Inflammatory macrophage treated with lipopolysaccharide for 1 hour (primary cell): Measurements from ENCODE around the gene ZC3H7A.

Experiments used
- DNase-seq, 2 donors: peaks; one replicate each; pipeline ENCODE4 v3.0.0-alpha.2; 2020 to 2022

The ZC3H7A gene

DNA sequence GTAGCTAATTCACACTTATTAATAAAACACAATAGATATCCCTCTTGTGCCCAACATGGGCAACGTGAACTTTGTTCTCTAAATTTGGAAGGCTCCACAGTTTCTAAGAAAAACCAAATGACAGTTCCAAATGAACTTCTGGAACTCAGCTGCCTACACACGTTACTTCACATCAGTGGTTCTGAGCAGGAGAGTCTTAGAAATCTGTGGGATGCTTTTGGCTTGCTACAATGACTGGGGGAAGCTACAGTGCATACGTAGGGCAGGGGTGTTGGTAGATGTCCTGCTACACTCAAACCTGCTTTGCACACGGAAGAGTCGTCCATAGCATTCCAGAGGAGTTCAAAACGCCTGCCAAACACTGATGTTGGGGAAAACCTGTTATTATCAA is 62.4 kb downstream of the ZC3H7A start:
- peak; percentile 32 to 65 for DNase-seq

DNA sequence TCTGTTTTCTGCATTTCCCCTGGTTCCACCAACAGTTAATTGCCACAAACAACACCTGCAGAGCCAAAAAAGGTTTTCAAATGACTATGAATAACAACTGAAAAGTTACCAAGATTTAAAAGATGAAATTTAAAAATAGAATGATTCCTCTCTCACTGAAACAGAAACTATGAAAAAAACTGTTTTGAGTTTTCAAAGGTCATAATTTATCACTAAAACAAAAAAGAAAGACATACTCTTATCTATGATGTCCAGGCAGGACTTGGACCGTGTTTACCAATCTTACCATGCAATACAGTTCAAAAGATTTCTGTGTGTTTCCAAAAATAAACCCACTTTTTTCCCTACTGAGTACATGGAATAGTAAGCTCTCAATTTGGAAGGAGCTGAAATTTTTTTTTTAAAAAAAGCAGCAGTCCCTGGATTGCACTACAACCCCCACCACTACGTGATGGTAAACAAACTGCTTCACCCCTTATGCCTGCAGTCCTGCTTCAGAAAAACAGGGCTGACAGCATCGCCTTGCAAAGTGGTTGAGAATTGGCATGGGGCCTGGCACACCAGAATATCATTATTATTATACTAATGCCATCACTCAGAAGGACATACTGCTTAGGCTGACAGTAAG is 62.9 kb downstream of the ZC3H7A start:
- DNase-seq = no peak

DNA sequence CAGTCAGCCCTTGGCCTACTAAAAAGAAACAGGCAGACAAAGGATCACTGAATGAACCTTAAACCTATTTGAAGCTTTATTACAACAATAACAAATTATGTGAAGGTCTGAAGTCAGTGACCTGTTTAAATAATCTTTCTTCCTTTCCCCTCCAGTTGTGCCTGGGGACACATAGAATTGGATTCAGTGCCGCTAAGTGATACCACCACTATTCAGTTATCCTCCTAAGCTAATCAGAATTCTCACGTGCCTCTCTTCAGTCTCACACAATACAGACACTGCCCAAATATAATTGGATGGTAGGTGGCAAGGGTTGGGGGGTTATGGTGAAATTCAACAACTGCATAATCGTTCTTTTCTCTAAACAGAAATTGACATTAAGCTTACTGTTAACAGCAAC is 65.8 kb downstream of the ZC3H7A start:
- no peak for DNase-seq

DNA sequence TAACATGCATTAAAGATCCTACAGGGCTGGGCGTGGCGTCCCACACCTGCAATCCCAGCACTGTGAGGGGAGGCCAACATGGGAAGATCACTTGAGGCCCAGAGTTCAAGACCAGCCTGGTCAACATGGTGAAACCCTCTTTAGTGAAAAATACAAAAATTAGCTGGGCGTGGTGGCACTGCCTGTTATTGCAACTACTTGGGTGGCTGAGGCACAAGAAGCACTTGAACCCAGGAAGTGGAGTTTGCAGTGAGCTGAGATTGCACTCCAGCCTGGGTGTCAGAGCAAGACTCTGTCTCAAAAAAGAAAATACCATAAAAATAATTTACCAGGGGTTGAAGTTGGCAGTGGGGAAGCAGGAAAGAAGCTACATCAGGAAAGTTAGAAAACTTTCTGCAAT is 67.3 kb downstream of the ZC3H7A start:
- no peak for DNase-seq

DNA sequence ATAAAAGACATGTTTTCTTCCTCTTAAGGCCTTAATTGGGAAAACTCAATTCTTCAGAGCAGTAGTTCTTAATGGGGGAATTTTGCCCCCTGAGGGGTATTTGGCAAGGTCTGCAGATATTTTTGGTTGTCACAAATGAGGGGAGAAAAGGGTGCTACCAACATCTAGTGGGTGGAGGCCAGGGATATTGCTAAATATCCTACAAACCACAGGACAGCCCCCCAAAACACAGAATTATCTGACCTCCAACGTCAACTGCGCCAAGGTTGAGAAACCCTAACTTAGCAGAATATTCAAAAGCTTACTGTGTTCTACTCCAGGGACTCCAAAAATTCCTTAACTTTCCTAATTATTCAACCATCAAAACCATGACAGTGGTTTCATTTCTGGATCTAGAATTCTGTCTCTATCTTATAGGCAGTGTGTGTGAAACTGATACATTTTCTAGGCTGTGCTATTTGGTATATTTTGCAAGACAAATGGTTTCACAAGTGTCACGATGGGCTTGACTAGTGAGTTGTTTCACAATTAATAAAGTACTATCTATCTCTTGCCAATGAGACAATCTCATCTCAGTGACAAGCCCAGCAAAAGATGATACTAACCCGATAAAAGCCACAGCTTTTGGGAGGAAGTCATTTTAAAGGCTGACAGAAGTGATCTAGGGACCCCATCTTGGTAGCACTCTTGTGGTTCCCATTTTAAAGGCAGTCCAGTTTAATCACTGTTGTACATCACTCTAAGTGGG is 69.1 kb downstream of the ZC3H7A start:
- peak; percentile 90 to 92 for DNase-seq

DNA sequence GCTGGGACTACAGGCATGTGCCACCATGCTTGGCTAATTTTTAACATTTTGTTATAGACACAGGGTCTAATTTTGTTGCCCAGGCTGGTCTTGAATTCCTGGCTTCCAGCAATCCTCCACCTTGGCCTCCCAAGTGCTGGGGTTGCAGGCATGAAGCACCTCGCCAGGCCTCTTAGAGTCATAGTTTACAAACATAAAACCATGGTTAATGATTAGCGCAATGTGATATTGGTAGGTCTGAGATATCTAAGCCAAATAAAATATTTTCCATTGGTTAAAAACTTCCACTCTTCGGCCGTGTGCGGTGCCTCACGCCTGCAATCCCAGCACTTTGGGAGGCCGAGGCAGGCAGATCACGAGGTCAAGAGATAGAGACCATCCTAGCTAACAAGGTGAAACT is 71.0 kb downstream of the ZC3H7A start:
- no peak for DNase-seq

DNA sequence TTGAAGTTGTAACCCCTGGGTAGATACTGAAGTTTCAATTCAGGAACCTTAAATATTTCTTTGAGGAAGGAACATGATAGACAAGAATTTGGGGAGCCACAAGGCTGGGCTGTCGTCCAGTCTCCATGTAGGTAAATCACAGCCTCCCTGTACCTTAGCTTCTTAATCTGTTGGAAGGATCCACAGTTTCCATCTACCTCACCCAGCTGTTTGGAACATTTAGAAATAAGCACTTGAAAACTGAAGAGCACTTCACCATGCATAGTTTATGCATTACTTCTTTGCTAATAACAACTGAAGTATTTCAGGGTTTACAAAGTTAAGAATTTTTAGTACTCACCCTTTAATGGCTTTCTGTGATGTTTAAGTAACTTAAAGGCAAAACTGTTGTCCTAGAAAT is 71.6 kb downstream of the ZC3H7A start:
- no peak for DNase-seq

DNA sequence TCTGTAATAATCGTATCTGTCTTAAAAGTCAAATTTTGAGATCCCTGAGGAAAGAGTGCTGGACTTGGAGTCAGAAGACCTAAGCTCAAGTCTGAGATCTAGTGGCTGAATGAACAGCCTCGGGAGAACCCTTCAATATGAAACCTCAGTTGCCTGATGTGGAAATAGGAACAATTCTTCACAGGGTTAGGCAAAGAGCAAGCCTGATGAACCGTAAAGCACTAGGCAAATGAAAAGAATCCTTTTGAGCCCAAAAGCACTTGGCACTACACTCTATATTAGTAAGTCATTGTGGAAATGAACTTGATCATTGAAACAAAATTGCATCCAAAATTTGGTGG is 74.6 kb downstream of the ZC3H7A start:
- DNase-seq = no peak

DNA sequence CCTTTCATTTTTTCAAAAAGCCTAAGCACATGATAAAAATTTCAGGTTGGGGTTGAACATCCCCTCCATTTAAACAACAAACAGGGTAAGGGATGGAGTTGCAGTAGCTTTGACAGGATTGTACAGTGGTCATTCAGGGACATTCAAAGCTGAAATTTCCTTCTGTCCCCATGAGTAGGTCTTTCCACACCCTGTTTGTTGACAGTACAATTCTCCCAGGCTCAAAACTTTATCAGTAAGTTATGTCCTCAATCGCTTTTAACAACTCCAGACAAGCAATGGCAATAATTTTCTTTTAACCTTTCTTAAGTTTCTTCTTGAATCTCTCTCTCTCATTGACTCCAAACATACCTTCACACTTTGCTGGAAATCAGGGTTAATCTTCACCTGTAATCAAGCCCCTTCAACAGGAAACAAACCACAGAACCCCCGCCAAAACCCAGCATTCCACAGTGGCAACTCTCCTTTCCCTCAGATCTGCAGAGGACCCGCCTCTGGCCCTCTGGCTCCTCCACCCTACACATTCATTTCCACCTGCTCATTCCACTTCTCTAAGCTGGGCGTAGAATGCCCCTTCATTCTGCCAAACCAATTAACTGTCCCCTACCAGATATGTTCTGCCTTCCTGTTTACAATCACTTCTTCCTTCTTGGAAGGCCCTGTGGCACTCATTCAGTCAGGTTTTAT is 75.1 kb downstream of the ZC3H7A start:
- DNase-seq = no peak

DNA sequence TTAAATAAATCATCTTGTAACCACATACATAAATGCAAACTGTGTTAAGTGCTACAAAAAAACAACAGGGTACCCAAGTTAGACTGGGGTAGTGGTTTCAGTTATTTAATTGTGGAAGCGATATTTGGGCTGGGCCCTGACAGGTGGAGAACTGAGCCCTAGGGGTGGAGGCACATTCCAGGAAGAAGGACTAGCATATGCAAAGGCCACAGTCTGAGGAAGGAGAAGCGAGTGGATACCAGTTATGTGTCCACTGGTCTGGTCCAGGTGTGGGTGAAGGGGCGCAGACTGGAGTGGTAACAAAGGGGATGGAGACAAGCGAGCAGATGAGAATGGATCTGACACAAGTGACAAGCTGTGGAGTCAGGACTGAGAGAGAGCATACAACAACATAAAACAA is 77.3 kb downstream of the ZC3H7A start:
- DNase-seq = no peak

DNA sequence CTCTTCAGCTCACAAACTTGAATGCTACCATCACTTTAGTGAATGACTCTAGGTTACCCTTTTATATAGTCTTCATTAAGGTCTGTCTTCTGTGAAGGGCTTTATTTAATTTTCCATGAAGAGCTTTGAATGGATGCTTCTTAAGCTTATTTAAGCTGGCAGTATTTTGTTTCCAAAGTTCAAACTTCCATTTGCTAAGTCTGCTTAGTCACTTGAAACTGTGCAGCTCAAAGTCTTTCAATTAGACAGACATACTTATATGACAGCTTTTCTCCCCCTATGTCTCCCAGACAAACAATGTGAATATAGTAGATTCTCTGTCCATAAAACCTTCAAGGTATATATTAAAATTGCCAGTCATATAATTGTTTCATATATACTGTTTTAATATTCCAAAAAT is 77.9 kb downstream of the ZC3H7A start:
- no peak for DNase-seq

DNA sequence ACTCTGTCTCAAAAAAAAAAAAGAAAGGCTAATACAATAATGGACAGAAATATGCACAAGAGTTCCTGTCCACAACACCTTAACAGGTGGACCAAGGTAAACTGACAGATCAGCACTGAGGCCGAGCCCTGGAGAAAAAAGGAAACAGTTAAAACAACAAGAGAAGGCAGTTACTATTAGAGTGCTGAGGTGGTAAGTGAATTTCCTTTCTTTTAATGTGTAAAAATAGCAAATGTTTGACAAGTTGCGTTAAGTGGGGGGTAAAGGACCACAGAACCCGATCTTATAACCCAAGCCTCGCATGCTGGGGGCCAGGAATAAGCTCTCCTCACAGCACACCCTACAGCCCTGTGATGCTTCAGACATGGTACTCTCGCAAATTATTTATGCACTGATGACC is 79.2 kb downstream of the ZC3H7A start:
- DNase-seq = no peak

DNA sequence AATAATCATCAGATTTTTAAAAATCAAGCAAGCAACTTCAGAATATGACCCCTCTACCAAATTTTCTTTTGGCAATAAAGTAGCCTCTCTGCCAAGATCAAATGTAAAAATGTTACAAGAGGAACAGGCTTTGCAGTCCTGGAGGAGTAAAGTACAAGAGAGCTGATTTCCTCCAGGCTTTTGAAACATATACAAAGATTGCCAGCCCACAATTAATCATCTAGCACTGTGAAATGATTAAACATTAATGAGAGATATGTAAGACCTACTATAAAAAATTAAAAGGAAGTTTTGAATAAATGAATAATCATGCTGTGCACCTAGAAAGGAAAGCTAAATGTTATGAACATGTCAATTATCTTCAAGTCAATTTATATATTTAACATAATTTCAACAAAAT is 80.7 kb downstream of the ZC3H7A start:
- DNase-seq = no peak

DNA sequence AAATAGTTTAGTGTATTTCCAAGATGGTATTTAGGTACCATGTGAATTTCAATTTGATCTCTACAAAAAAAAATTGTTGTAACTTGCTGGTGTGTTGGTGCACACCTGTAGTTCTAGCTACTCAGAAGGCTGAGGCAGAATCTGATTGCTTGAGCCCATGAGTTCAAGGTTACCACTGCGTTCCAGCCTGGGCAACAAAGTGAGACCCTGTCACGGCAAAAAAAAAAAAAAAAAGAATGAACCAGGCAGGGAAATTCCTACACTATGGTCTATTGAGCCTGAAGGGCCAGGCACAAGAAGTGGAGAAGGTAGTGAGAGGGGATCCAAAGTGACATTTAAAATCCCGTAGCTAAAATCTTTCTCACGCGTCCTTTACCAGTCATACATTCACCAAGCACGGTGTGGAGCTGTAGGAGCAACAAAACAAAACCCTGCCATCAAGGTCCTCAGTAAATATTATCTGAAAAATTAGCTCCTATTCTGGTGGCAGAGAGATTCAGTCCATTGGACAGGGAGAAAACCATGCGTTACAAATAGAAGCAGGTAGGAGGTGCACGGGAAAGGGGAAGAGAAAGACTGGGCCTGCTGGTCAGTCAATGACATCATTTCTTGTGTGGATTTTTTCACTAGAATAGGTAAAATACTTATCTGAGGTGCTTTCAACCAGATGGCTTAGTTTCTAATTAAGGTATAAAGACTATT is 81.7 kb downstream of the ZC3H7A start:
- DNase-seq = no peak

DNA sequence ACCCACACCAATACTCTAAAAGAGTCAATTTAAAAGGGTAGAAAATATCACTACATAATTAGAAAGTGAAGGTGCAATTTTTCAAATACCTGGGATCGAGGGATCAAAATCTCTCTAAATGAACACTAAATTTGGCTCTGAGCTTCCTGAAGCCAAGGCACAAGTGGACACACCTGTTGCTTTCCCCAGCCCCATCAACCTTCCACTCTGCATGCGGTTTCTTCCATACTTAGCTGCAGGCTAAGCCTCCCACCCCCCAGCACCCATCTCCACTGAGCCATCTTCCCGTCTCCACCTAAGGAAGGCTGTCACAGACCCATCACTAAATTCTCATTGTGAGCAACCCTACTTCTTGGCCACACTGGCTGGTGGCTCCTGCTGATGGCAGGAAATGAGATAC is 84.9 kb downstream of the ZC3H7A start:
- no peak for DNase-seq

DNA sequence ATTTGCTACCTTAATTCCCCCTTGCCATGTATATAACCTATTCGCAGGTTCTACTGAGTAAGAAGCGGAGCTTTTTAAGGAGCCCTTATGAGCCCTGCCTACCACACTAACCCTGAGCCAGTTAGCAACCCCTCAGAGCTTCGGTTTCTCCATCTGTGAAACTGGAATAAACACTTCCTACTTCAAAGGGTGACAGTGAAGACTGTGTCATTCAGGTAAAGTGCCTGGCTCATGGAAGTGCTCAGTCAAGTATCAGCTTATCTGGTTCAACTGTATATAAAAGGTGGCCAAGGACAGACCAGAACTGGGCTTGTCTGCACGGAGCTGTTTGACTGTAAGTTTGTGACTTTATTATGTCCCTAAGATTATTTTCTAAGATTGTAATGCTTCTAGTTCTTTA is 85.4 kb downstream of the ZC3H7A start:
- no peak for DNase-seq

DNA sequence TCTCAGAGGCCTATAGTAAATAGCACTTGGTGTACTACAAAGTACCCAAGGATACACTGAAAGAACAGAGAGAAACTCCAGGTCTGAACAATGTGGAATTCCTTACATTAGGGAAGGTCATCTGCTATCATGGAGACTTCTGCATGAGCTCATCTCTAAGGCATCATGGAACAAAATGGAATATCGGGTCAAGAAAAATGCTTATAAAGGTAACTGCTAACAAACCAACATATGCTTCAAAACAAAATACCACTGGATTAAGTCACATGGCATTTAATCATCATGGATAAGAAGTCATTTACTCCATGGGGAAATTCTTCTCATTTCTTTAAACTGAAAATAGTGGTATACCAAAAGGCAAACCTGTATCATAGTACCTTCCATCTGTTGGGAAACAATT is 88.6 kb downstream of the ZC3H7A start:
- no peak for DNase-seq

DNA sequence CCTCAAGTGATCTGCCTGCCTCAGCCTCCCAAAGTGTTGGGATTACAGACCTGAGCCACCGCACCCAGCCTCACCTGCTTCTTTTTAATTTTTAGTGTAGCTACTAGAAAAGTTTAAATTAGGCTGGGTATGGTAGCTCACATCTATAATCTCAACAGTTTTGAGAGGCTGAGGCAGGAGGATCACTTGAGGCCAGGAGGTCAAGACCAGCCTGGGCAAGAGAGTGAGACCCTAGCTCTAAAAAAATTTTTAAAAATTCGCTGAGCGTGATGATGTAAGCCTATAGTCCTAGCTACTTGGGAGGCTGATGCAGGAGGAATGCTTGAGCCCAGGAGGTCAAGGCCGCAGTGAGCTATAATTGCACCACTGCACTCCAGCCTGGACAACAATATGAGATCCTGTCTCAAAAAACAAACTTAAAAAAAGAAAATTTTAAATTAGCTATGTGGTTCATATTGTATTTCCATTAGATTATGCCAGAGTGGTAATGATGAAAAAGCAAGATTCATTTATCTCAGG is 89.3 kb downstream of the ZC3H7A start:
- no peak for DNase-seq

DNA sequence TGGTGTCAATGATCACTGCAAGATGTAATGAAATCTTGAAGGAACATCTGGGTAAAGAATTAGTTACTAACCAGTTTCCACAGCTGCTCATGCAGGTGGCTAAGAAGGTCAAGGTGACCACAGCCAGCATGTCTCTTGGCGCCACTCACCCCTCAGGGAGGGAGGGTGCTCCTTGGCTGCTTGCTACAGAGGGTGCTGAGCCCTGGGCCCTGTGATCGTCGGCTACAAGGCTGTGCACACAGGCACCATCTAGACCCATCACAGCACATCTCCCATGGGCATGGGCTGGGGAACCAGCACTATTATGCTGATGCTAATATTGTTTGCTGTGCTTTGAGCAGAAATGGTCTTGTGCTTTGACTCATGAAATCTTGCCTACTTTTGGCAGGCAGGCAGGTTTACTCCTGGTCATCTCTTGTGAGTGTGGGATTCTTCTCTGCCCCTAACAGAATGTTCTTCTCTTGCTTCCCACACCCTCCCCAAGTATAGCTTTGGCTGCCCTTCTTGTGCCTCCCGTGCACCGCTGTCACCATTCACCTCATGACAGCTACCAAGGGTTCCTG is 90.8 kb downstream of the ZC3H7A start:
- no peak for DNase-seq

DNA sequence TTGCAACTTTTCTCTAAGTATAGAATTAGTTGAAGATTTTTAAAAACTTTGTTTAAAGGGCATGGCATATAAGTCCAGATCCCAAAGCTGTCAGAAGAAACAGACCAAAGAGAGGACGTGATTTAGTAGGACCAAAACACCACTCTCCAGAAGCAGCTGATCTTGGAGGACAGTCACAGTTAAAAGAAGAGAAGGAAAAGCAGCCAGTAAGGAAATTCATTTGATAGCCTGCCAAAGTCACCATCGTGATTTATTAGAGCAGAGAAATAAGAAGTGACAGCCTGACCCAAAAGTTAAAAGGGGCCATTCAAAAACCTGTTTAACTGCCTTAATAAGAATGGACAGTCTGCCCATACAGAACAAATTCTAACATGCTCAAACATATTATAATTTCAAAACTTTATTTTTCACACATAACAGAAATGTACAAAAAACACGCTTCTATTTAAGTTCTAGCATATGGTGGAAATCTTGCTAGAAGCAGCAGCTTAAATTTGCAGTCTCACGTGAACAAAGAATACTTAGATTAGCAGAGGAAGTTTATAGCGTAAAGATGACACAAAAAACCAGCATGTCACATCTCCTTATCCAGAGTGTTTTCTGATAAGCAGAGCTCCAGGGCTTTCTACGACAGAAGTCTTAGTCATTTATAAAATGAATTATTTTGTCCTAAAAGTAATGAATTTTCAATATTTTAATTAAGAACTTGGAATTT is 91.6 kb downstream of the ZC3H7A start:
- no peak for DNase-seq
